NCI-H2196 (cell line): ENCODE measurements around the gene GRM7.

Source experiments
- DNase-seq: peaks from one replicate; lab custom pipeline; 2025; ENCODE audit not compliant: unreplicated experiment; lab: John Stamatoyannopoulos, UW

Gene GRM7

DNA sequence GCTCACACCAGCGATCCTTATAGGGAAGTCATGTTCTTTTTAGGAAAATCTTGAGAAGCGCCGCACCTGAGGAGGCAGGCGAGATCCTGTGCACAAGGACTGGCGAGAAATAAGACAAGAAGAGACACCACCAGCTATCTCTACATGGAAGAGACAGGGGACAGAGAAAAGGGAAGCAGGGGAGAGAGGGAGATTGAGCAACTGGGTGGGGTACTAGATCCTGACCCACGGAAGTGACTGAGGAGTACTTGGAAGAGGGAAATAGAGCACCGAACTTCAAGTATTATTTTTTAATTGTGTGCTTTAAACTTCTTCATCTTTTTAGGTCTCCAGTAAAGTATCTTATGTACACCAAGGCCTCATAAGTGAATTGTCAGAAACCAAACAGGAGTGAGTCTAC lies 898.7 kb downstream of the GRM7 start:
- DNase-seq: no peak

- no peak for DNase-seq
Observed at GRCh38 chr3:7760718-7761117, 899.8 kb downstream of the GRM7 start.

DNA sequence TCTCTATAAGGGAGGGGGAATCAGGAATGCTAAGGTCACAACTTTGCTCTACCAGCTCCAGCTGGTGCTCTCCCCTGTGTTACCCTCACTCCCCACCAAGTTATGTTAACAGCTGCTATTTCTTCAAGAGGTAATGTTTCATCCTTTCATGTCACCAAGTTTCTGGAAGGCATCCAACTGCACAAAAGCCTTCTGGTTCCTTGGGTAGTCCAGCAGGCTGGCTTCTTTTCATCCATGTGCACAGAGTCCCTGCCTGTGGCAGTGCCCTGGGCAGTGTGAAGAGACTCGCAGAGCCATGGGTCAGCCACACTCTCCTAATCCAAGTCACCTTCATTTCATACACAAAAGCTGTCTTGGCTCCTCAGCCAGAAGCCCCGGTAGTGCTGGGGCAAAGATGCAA lies 903.2 kb downstream of the GRM7 start:
- no peak for DNase-seq

DNA sequence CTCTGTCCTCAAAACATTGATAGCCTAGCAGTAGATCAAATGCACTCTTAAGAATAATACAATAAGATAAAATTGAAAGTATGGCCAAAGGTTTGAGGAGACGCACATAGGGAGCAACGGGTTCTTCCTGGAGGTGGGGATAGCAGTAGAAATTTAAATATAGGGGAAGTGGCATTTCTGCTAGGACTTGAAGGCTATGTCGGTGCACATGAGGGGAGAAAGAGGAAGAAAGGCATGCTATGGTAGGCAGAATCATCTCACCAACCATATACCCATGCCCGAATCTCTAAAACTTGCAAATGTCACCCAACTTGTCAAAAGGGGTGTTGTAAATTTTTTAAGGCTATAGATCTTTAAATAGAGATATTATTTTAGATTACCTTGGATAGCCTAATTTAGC lies 905.6 kb downstream of the GRM7 start:
- no peak for DNase-seq

GRCh38 chr3:7779331-7779730 lies 918.4 kb downstream of the GRM7 start:
- no peak for DNase-seq

GRCh38 chr3:7781395-7781794 lies 920.5 kb downstream of the GRM7 start:
- no peak for DNase-seq

- DNase-seq: no peak
Observed at GRCh38 chr3:7787871-7788828, 927.2 kb downstream of the GRM7 start.

DNA sequence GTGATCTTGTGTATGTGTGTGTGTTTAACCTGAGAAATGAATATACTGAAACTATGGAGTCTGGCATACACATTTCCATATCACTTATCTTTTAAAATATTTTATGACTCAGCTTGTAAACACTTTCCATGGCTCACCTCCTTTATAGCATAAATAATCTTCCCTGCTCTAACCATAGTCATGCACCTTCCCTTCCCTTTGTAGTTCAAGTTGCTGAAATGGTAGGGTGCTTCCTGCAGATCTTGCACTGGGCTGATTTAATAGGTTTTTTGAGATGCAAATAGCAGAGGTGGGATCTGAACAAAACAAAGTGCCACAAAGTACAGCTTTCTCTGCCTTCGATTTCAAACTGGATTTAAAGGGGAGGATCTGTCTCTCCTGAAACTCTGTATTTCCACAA lies 928.0 kb downstream of the GRM7 start:
- DNase-seq: no peak

DNA sequence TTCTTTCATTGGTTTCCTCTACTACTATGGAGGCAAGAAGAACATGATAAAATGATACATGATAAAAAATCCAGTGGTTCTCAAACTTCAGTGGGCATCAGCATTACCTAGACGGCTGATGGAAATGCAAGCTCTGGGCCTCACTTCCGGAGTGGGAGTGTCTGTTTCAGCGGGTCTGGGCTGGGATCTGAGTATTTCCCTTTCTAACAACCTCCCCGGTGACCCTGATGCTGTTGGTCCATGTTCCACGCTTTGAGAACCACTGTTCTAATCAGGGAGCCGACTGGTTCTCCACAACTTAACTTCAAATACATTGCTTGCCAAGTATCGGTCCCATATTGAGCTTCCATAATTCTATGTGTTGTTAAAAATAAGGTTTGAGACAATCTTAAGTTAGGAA lies 928.4 kb downstream of the GRM7 start:
- DNase-seq: no peak

GRCh38 chr3:7790141-7790540 lies 929.2 kb downstream of the GRM7 start:
- no peak for DNase-seq
